GM10266 (cell line): Measurements from ENCODE around the gene OR2F1.

Experiments
- DNase-seq: peaks from one replicate; pipeline ENCODE4 v3.0.0; 2012; ENCODE audit errors: extremely low spot score
- CTCF ChIP-seq: IDR thresholded peaks from 2 replicates; pipeline ENCODE4 v1.5.1; 2012; ENCODE audit warnings: mild to moderate bottlenecking, low read depth; ENCODE audit not compliant: control insufficient read depth, insufficient read depth; ENCODE audit errors: missing control alignments

Gene OR2F1

DNA sequence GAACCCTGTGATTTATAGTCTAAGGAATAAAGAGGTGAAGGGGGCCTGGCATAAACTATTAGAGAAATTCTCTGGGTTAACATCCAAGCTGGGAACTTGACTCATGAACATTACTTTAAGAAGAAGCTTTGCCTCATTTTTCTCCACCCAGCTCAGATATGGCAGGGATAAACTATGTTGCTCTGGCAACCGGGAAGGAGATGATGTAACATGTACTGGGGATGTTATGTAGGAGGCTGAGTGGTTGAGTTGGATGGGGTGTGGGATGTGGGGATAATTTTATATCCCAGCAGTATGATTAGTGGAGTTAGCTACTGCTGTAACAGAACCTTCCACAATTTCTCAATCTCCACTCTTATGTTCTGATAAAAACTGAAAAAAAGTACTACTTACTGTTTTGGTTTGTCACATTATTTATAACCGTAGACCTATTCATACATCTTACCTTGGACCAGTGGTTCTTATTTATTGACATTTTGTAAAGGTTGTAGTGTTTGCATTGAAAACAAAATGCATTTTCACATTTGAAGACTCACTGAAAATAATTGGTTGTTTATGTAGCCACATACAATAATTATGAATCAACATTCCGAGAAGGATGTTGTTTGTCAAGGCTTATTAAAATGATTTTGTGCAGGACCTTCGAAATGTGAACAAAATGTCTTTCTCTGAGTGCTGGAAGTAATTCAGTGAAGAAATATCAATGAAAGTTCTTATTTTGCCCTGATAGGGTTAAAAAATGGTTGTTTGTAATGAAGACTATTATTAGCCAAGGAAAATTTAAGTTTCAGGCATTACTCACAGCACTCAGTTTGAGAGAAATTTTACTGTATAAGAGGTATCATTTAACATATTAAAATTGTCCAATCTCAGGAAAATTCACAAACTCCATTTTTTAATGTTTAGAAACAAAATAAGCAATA, 18.3 kb upstream of the OR2F1 start:
- no peak for TF ChIP-seq CTCF
- DNase-seq: no peak

DNA sequence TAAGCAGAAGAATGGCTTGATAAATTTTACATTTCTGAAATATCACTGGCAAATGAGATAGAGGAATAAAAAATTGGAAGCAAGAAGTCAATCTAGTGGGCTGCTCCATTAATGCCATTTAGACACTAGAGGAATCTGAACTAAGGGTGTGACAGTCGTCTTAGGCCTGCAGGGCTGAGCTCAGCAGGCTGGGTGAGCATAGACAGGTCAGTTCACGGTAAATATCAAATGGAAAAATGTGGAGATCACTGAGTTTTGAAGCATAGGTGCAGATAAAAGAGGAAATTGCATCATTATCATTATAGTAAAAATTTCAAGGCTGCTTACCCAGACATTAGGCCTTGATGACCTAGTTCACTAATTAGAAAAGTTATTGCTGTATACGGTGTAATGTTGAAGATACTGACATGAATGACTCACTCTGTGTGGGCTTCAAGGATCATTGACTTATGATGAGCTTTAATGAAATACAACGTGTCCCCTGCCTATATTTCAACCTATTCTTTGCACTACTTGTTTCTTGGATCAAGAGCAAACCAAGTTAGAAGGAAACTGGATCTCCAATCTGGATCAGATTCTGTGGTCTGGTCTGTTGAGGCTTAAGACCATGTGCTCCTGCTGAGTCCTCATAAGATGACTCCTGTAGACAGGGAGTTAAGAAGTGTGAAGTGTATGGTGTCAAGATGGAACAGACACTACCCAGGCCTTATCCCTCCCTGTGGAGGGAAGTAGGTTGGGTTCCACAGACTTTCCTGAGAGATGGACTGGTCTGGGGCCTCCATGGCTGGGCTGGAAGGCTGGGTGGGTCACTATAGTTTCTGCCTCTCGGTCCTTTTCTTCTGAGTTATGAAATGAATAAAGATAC, 16.0 kb upstream of the OR2F1 start:
- no peak for TF ChIP-seq CTCF
- no peak for DNase-seq

DNA sequence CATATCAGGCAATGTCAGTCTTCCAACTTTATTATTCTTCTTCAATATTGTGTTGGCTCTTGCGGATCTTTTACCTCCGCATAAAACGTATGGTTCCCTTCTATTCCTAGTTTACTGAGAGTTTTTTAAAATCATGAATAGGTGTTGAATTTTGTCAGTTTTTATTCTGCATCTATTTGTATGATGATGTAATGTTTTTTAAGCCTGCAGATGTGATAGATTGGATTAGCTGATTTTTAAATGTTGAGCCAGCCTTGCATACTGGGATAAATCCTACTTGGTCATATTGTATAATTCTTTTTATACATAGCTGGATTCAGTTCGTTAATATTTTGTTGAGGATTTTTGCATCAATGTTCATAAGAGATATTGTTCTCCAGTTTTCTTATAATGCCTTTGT, 9.2 kb upstream of the OR2F1 start:
- no peak for DNase-seq
- TF ChIP-seq CTCF: no peak

GRCh38 chr7:143947111-143947510, 7.5 kb upstream of the OR2F1 start:
- TF ChIP-seq CTCF: no peak
- DNase-seq: no peak

DNA sequence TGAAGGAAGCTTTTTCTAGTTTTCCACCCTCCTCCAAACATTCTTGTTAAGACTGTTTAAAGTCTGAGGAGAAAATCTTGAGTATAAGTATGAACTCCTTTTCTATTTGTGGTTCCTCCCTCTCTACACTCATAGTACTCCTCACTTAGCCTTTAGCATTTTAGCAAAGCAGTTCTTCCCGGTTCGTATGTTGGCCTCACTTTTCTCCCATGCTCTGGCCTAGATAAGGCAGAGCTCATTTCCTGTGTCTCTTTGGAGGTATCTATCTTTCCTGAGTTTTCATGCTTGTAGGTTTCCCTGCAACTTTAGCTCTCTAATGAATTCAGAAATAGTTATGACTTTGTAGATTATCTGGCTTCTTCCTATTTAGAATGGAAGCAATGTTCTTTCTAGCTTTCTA, 5.9 kb upstream of the OR2F1 start:
- no peak for DNase-seq
- no peak for TF ChIP-seq CTCF

- no peak for TF ChIP-seq CTCF
- no peak for DNase-seq
Measured at GRCh38 chr7:143953421-143953820, 1.2 kb upstream of the OR2F1 start.
